Natural killer cell (primary cell): ENCODE measurements around the gene CMTM6. TPM values are rescaled to one million over a fixed set of nuclear protein-coding genes. Genes with fewer than 3 reads are reported as not detected.

Source experiments
- ATAC-seq, 3 donors: fragments of 150-1000 bp in 2 of 3; fragments of 200-7000 bp in 1 of 3; cut with Tn5 transposase; 1 replicate in 1 of 3; 2 replicates in 2 of 3; pipeline ENCODE4 v1.10.0; 2021; ENCODE audit warnings: mild to moderate bottlenecking in 2 of 3, moderate library complexity in 2 of 3
- DNase-seq, 2 donors: peaks; one replicate each; pipeline versions ENCODE4 v3.0.0 to v3.0.0-alpha.2; 2013 to 2021; ENCODE audit warnings: mixed read lengths in 1 of 2
- H3K27ac ChIP-seq: one replicate; pipeline ENCODE4 v1.5.1; 2013; ENCODE audit warnings: mild to moderate bottlenecking, low read length
- H3K27me3 ChIP-seq: one replicate; pipeline ENCODE4 v1.6.1; 2013; ENCODE audit warnings: low read length; ENCODE audit not compliant: control insufficient read depth, insufficient read depth
- H3K36me3 ChIP-seq: one replicate; pipeline ENCODE4 v1.6.1; 2013; ENCODE audit warnings: low read length; ENCODE audit not compliant: control insufficient read depth, insufficient read depth
- H3K4me1 ChIP-seq: one replicate; pipeline ENCODE4 v1.6.1; 2013; ENCODE audit warnings: low read length; ENCODE audit not compliant: control insufficient read depth, insufficient read depth
- H3K4me3 ChIP-seq: one replicate; pipeline ENCODE4 v1.5.1; 2013; ENCODE audit warnings: low read length
- H3K9me3 ChIP-seq: one replicate; pipeline ENCODE4 v1.6.1; 2013; ENCODE audit warnings: low read length; ENCODE audit not compliant: control insufficient read depth, insufficient read depth
- H3K27ac Mint-ChIP-seq, 2 donors: one replicate each; pipeline ENCODE4 v1.8.0; 2022; ENCODE audit warnings: mild to moderate bottlenecking in 2 of 2, mixed read lengths in 2 of 2, moderate library complexity in 1 of 2
- H3K27me3 Mint-ChIP-seq, 2 donors: one replicate each; pipeline ENCODE4 v1.8.0; 2022; ENCODE audit warnings: low read depth in 2 of 2, mixed read lengths in 2 of 2
- H3K36me3 Mint-ChIP-seq: one replicate; pipeline ENCODE4 v1.8.0; 2022; ENCODE audit warnings: mixed read lengths
- H3K4me1 Mint-ChIP-seq, 2 donors: one replicate each; pipeline ENCODE4 v1.8.0; 2022; ENCODE audit warnings: mixed read lengths in 2 of 2
- H3K4me3 Mint-ChIP-seq: one replicate; pipeline ENCODE4 v1.8.0; 2022; ENCODE audit warnings: mild to moderate bottlenecking, moderate library complexity, mixed read lengths
- H3K9me3 Mint-ChIP-seq, 2 donors: one replicate each; pipeline ENCODE4 v1.8.0; 2022; ENCODE audit warnings: mixed read lengths in 2 of 2
- WGBS: methylation state at CpG from one replicate; pipeline ENCODE4 v1.1.7; 2013; ENCODE audit warnings: missing lambda C conversion rate; ENCODE audit not compliant: insufficient coverage; 5-methylcytosine and 5-hydroxymethylcytosine counted together
- intact Hi-C: fragments of 100-400 bp; cut with micrococcal nuclease; formaldehyde crosslinking; loops from one replicate; pipeline ENCODE4 v1.14.2; 2022
- total RNA-seq, 4 donors: library from RNA; stranded (reverse); fragments of 120-200 nt in 1 of 4; gene quantifications; one replicate each; pipeline versions ENCODE4 v1.2.3 to v1.2.4, GENCODE V29; 2013 to 2022
- TF ChIP-seq, protein P1 (sequence below): fragments of 200-600 bp; IDR thresholded peaks from one replicate; pipeline ENCODE4 v1.8.0; 2022; ENCODE audit warnings: antibody characterized with exemption

Gene CMTM6
- total RNA-seq, 3 donors from 2014 or later (not counting 1 experiment from before 2014, with no cell fraction given), result 57.4 to 63.6 (median 59.5) TPM

DNA sequence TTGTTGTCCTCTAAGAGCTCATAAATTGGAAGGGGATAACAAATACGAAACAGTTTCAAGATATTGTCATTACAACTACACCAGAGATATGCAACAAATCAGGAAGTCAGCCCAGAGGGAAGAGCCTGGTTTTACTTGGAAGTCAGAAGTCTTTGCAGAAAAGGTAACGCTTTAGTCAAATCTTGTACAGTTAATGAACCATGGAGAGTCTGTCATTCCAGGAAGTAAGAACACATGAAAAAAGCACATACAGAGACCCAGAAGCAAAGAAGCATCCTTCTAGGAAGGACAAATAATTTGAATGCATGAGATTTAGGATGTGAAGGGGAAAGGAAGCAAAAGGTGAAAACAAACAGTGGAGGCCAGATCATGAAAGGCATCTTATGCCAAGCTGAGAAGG is 48.4 kb upstream of the CMTM6 start:
- 77% methylated on average over 2 of the region's 2 CpGs for WGBS
- Mint-ChIP-seq H3K27me3 (no peaks in the 10 kb centered on the region), H3K36me3 (no peaks in the 10 kb centered on the region), H3K9me3 (no peaks in the 10 kb centered on the region), H3K4me1 (peaks cover 42 to 49% of the 10 kb centered on the region in 2 donors), H3K4me3 (no peak overlapping the region), H3K27ac (no peak overlapping the region)
- no peaks in the 10 kb centered on the region for H3K4me1 ChIP-seq
- no peak overlapping the region for H3K4me3 ChIP-seq
- H3K36me3 ChIP-seq, result no peaks in the 10 kb centered on the region
- H3K27ac ChIP-seq, result no peak overlapping the region
- intact Hi-C loops, result no loop called here
- no peak for DNase-seq
- no peaks in the 10 kb centered on the region for H3K9me3 ChIP-seq
- no peaks in the 10 kb centered on the region for H3K27me3 ChIP-seq
- no peak for ATAC-seq
- TF ChIP-seq, protein P1, sequence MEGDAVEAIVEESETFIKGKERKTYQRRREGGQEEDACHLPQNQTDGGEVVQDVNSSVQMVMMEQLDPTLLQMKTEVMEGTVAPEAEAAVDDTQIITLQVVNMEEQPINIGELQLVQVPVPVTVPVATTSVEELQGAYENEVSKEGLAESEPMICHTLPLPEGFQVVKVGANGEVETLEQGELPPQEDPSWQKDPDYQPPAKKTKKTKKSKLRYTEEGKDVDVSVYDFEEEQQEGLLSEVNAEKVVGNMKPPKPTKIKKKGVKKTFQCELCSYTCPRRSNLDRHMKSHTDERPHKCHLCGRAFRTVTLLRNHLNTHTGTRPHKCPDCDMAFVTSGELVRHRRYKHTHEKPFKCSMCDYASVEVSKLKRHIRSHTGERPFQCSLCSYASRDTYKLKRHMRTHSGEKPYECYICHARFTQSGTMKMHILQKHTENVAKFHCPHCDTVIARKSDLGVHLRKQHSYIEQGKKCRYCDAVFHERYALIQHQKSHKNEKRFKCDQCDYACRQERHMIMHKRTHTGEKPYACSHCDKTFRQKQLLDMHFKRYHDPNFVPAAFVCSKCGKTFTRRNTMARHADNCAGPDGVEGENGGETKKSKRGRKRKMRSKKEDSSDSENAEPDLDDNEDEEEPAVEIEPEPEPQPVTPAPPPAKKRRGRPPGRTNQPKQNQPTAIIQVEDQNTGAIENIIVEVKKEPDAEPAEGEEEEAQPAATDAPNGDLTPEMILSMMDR, result no peak

DNA sequence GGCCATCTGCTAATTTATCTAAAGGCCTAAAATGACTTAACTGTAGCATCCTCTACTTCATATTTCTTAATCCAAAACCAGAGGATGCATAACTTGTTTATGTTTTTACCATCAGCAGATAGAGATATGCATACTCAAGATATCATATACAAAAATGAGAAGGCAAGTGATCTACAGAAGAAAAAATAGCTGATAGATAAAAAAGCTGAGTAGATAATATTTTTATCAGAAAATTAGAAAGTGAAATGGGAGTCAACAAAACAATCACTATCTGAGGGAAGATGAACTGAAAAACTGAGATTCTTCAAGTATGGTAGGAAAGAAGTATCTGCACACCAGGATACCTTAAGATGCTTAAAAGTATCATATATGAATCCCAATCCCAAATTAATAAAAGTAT is 42.7 kb upstream of the CMTM6 start:
- no peaks in the 10 kb centered on the region for H3K36me3 Mint-ChIP-seq
- ATAC-seq, result no peak
- TF ChIP-seq, protein P1, result no peak
- Histone ChIP-seq H3K4me3 (no peak overlapping the region), H3K4me1 (no peaks in the 10 kb centered on the region), H3K27ac (no peak overlapping the region), H3K27me3 (no peaks in the 10 kb centered on the region), H3K36me3 (peaks cover 2% of the 10 kb centered on the region), H3K9me3 (no peaks in the 10 kb centered on the region)
- H3K27ac Mint-ChIP-seq, result peak overlapping the region; percentile 49 to 70
- H3K4me3 Mint-ChIP-seq, result no peak overlapping the region
- H3K4me1 Mint-ChIP-seq, result peaks cover 20 to 25% of the 10 kb centered on the region in 2 donors
- H3K9me3 Mint-ChIP-seq, result no peaks in the 10 kb centered on the region
- no peak for DNase-seq
- no peaks in the 10 kb centered on the region for H3K27me3 Mint-ChIP-seq
- intact Hi-C loops, result no loop called here

DNA sequence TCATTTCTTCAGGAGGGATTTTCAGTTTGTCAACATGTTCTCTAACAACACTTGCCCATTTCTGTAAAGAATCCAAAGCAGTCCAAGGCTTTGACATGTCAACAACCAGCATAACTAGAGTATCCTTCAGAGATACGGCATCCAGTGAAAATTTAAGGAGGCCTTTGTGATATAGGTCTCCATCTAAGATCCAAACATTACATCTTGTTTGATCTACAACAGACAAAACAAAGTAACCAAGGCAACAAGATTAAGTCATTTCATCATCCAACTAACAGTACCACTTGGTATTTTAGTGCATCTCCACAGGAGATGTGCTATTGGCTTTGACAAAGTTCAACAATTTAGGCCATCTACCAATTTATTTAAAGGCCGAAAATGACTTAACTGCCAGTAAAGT is 42.2 kb upstream of the CMTM6 start:
- peak overlapping the region; percentile 49 to 70 for H3K27ac Mint-ChIP-seq
- TF ChIP-seq, protein P1, result no peak
- H3K4me3 Mint-ChIP-seq, result no peak overlapping the region
- ATAC-seq (no peak), DNase-seq (no peak)
- no peaks in the 10 kb centered on the region for H3K27me3 Mint-ChIP-seq
- Histone ChIP-seq H3K4me1 (no peaks in the 10 kb centered on the region), H3K27ac (no peak overlapping the region), H3K36me3 (peaks cover 4% of the 10 kb centered on the region), H3K4me3 (no peak overlapping the region), H3K9me3 (no peaks in the 10 kb centered on the region), H3K27me3 (no peaks in the 10 kb centered on the region)
- 100% methylated on average over 2 of the region's 2 CpGs for WGBS
- intact Hi-C loops, result no loop called here
- H3K9me3 Mint-ChIP-seq, result no peaks in the 10 kb centered on the region
- peaks cover 20 to 25% of the 10 kb centered on the region in 2 donors for H3K4me1 Mint-ChIP-seq
- H3K36me3 Mint-ChIP-seq, result no peaks in the 10 kb centered on the region

DNA sequence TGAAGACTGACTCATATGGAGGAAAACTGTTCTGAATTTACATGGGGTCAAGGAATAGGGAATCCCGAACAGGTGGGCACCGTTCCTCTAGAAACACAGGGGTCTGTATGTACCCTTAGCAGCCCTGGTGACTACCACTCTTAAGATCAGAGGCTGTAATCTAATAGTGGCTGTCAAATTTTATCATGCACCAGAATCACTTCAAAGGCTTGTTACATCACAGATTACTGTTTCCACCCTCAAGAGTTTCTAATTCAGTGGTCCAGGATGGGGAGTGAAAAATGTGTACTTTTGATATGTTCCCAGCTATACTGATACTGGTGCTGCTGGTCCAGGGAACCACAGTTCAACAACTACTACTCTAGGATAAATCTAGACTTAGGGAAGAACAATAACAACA is 40.2 kb upstream of the CMTM6 start:
- H3K4me3 ChIP-seq, result no peak overlapping the region
- Mint-ChIP-seq H3K9me3 (no peaks in the 10 kb centered on the region), H3K36me3 (no peaks in the 10 kb centered on the region), H3K27ac (no peak overlapping the region), H3K4me3 (no peak overlapping the region), H3K4me1 (peaks cover 18 to 20% of the 10 kb centered on the region in 2 donors), H3K27me3 (no peaks in the 10 kb centered on the region)
- peaks cover 10% of the 10 kb centered on the region for H3K36me3 ChIP-seq
- no peaks in the 10 kb centered on the region for H3K27me3 ChIP-seq
- no peak for ATAC-seq
- intact Hi-C loops, result no loop called here
- TF ChIP-seq, protein P1, result no peak
- H3K4me1 ChIP-seq, result no peaks in the 10 kb centered on the region
- no peaks in the 10 kb centered on the region for H3K9me3 ChIP-seq
- DNase-seq, result no peak
- 100% methylated on average over 2 of the region's 2 CpGs for WGBS
- H3K27ac ChIP-seq, result no peak overlapping the region
